Liver (tissue), 9 donors: Measurements from ENCODE around the gene RPL27A. TPM values are rescaled to one million over a fixed set of nuclear protein-coding genes. Genes with fewer than 3 reads are reported as not detected.

Experiments used
- DNase-seq: peaks from one replicate; pipeline ENCODE4 v3.0.0-alpha.2; 2017; ENCODE audit warnings: low spot score
- H3K27ac ChIP-seq, 2 donors: one replicate each; pipeline ENCODE4 v1.7.0; 2013; ENCODE audit warnings: inconsistent platforms in 2 of 2, low read length in 2 of 2, control low read depth in 1 of 2, low read depth in 1 of 2, mild to moderate bottlenecking in 1 of 2
- H3K27me3 ChIP-seq, 4 donors: one replicate each; pipeline versions ENCODE4 v1.6.1 to v1.7.0; 2013; ENCODE audit warnings: low read length in 3 of 4, inconsistent platforms in 1 of 4, mild to moderate bottlenecking in 1 of 4, moderate library complexity in 1 of 4; ENCODE audit not compliant: control insufficient read depth in 4 of 4, insufficient read depth in 4 of 4
- H3K36me3 ChIP-seq, 4 donors: one replicate each; pipeline versions ENCODE4 v1.6.1 to v1.7.0; 2013; ENCODE audit warnings: low read length in 3 of 4, mild to moderate bottlenecking in 3 of 4, low read depth in 1 of 4, moderate library complexity in 1 of 4; ENCODE audit not compliant: control insufficient read depth in 4 of 4, insufficient read depth in 3 of 4
- H3K4me1 ChIP-seq, 4 donors: one replicate each; pipeline versions ENCODE4 v1.6.1 to v1.7.0; 2013; ENCODE audit warnings: low read length in 3 of 4, mild to moderate bottlenecking in 3 of 4, moderate library complexity in 1 of 4; ENCODE audit not compliant: control insufficient read depth in 4 of 4, insufficient read depth in 4 of 4
- H3K4me3 ChIP-seq, 3 donors: one replicate each; pipeline versions ENCODE4 v1.6.1 to v1.7.0; 2013; ENCODE audit warnings: low read length in 3 of 3, control low read depth in 1 of 3, low read depth in 1 of 3, mild to moderate bottlenecking in 1 of 3
- H3K9ac ChIP-seq, 2 donors: one replicate each; pipeline ENCODE4 v1.7.0; 2013; ENCODE audit warnings: low read length in 2 of 2, mild to moderate bottlenecking in 2 of 2, moderate library complexity in 2 of 2, control low read depth in 1 of 2, low read depth in 1 of 2
- H3K9me3 ChIP-seq, 4 donors: one replicate each; pipeline versions ENCODE4 v1.6.1 to v1.7.0; 2013; ENCODE audit warnings: low read length in 3 of 4; ENCODE audit not compliant: control insufficient read depth in 4 of 4
- ATF3 ChIP-seq: IDR thresholded peaks from 2 replicates; pipeline ENCODE4 v1.6.1; 2016; ENCODE audit warnings: antibody characterized with exemption
- CTCF ChIP-seq: fragments of 150-350 bp; IDR thresholded peaks from 2 replicates; pipeline ENCODE4 v1.5.1; 2017; ENCODE audit warnings: improper control_type of control experiment, low read depth, low read length; ENCODE audit not compliant: missing input control
- EGR1 ChIP-seq, 2 donors: IDR thresholded peaks; 2 replicates each; pipeline ENCODE4 v1.6.1; 2016 to 2018; ENCODE audit warnings: antibody characterized with exemption in 2 of 2, low read depth in 2 of 2
- FOXA1 ChIP-seq: IDR thresholded peaks from 2 replicates; pipeline ENCODE4 v1.6.1; 2016; ENCODE audit warnings: antibody characterized with exemption
- FOXA2 ChIP-seq: IDR thresholded peaks from 2 replicates; pipeline ENCODE4 v1.6.1; 2016; ENCODE audit warnings: antibody characterized with exemption
- GABPA ChIP-seq, 2 donors: IDR thresholded peaks in 1 of 2; conservative IDR thresholded peaks in 1 of 2; 2 replicates each; pipeline ENCODE4 v1.6.1; 2016; ENCODE audit warnings: antibody characterized with exemption in 2 of 2, mild to moderate bottlenecking in 1 of 2, moderate library complexity in 1 of 2
- HNF4A ChIP-seq, 2 donors: conservative IDR thresholded peaks; 2 replicates each; pipeline ENCODE4 v1.6.1; 2016; ENCODE audit warnings: antibody characterized with exemption in 2 of 2, mild to moderate bottlenecking in 2 of 2
- HNF4G ChIP-seq: IDR thresholded peaks from 2 replicates; pipeline ENCODE4 v1.6.1; 2016; ENCODE audit warnings: antibody characterized with exemption
- JUND ChIP-seq, 2 donors: IDR thresholded peaks; 2 replicates each; pipeline ENCODE4 v1.6.1; 2016; ENCODE audit warnings: antibody characterized with exemption in 2 of 2
- MAX ChIP-seq: IDR thresholded peaks from 2 replicates; pipeline ENCODE4 v1.6.1; 2016; ENCODE audit warnings: antibody characterized with exemption
- NR2F2 ChIP-seq: IDR thresholded peaks from 2 replicates; pipeline ENCODE4 v1.6.1; 2016; ENCODE audit warnings: antibody characterized with exemption
- RAD21 ChIP-seq, 2 donors: IDR thresholded peaks; 2 replicates each; pipeline ENCODE4 v1.6.1; 2016; ENCODE audit warnings: antibody characterized with exemption in 2 of 2, mild to moderate bottlenecking in 2 of 2
- REST ChIP-seq: IDR thresholded peaks from 2 replicates; pipeline ENCODE4 v1.6.1; 2016; ENCODE audit warnings: antibody characterized with exemption, mild to moderate bottlenecking
- RXRA ChIP-seq, 2 donors: IDR thresholded peaks; 2 replicates each; pipeline ENCODE4 v1.6.1; 2017 to 2018; ENCODE audit warnings: antibody characterized with exemption in 2 of 2, mild to moderate bottlenecking in 1 of 2
- SP1 ChIP-seq: IDR thresholded peaks from 2 replicates; pipeline ENCODE4 v1.6.1; 2018; ENCODE audit warnings: antibody characterized with exemption, mild to moderate bottlenecking
- TAF1 ChIP-seq: conservative IDR thresholded peaks from 2 replicates; pipeline ENCODE4 v1.6.1; 2016; ENCODE audit warnings: antibody characterized with exemption, mild to moderate bottlenecking
- YY1 ChIP-seq: IDR thresholded peaks from 2 replicates; pipeline ENCODE4 v1.6.1; 2016; ENCODE audit warnings: antibody characterized with exemption, mild to moderate bottlenecking
- ZBTB33 ChIP-seq: IDR thresholded peaks from 2 replicates; pipeline ENCODE4 v1.6.1; 2016; ENCODE audit warnings: antibody characterized with exemption
- WGBS: extraction: QIAGEN DNeasy Blood & Tissue Kit; methylation state at CpG from one replicate; pipeline ENCODE4 v1.1.7; 2013; 5-methylcytosine and 5-hydroxymethylcytosine counted together
- polyA plus RNA-seq, 2 donors: library from polyadenylated mRNA; stranded (reverse) in 1 of 2; unstranded in 1 of 2; fragments of 200-250 nt in 1 of 2; fragments of >200 nt in 1 of 2; fragmentation: Nextera tagmentation in 1 of 2; extraction: Ambion mirVana in 1 of 2; gene quantifications; one replicate each; pipeline versions ENCODE4 v1.2.1 to v1.2.3, GENCODE V29; 2013 to 2015
- total RNA-seq, 2 donors: library from RNA; depleted of rRNA; stranded (reverse); fragments of >200 nt; gene quantifications; one replicate each; pipeline ENCODE4 v1.2.3, GENCODE V29; 2014
- donor health status: healthy.
- donor health status: healthy.
- donor health status: healthy.
- donor health status: healthy.
- donor health status: healthy.

The RPL27A gene
- total and polyA plus RNA-seq, 4 donors = 178 to 928 (median 570) TPM

- TF ChIP-seq REST = no peak
Measured at GRCh38 chr11:8730697-8731020, 48.1 kb downstream of the RPL27A start (continued).

GRCh38 chr11:8731647-8732323 lies 49.2 kb downstream of the RPL27A start:
- TF ChIP-seq MAX (no peak), HNF4A (conservative IDR thresholded peaks at IDR 0.05) (no peak), FOXA2 (no peak)
- no peak for DNase-seq

GRCh38 chr11:8732324-8732670 lies 49.7 kb downstream of the RPL27A start:
- TF ChIP-seq FOXA2 = no peak
- no peak for TF ChIP-seq HNF4G
- no peak for TF ChIP-seq SP1
- TF ChIP-seq FOXA1 = no peak
- TF ChIP-seq CTCF = no peak
- TF ChIP-seq GABPA (IDR thresholded peaks at IDR 0.05 in 1 of 2, conservative IDR thresholded peaks at IDR 0.05 in 1 of 2) = no peak
- TF ChIP-seq HNF4A (conservative IDR thresholded peaks at IDR 0.05) = no peak
- no peak for TF ChIP-seq ZBTB33
- no peak for TF ChIP-seq TAF1
- no peak for TF ChIP-seq RAD21 (IDR thresholded peaks at IDR 0.05)
- TF ChIP-seq JUND (IDR thresholded peaks at IDR 0.05) = no peak
- TF ChIP-seq NR2F2 = no peak
- no peak for TF ChIP-seq RXRA (IDR thresholded peaks at IDR 0.05)
- TF ChIP-seq ATF3 = no peak
- no peak for TF ChIP-seq MAX
- no peak for TF ChIP-seq YY1
- TF ChIP-seq EGR1 (IDR thresholded peaks at IDR 0.05; ENCODE audit: low read depth in 2 of 2) = no peak
- no peak for TF ChIP-seq REST
- 42% methylated on average over 3 of the region's 3 CpGs for WGBS
- H3K9ac ChIP-seq = peak overlapping the region; percentile 33 to 36
- no peaks in the 10 kb centered on the region for H3K9me3 ChIP-seq
- H3K4me3 ChIP-seq = no peak overlapping the region
- no peaks in the 10 kb centered on the region for H3K27me3 ChIP-seq
- peaks cover 0 to 6% (median 0%) of the 10 kb centered on the region in 4 donors for H3K36me3 ChIP-seq
- peak overlapping the region; percentile 70 to 97 for H3K27ac ChIP-seq
- DNase-seq = no peak
- peaks cover 11 to 34% (median 28%) of the 10 kb centered on the region in 4 donors for H3K4me1 ChIP-seq

More at GRCh38 chr11:8731647-8732323, 49.2 kb downstream of the RPL27A start:
- H3K36me3 ChIP-seq = peaks cover 0 to 6% (median 0%) of the 10 kb centered on the region in 4 donors
- H3K4me1 ChIP-seq = peaks cover 11 to 34% (median 28%) of the 10 kb centered on the region in 4 donors
- no peaks in the 10 kb centered on the region for H3K27me3 ChIP-seq
- H3K4me3 ChIP-seq = no peak overlapping the region
- H3K27ac ChIP-seq = peak overlapping the region; percentile 70 to 97
- 82% methylated on average over 3 of the region's 3 CpGs for WGBS
- H3K9me3 ChIP-seq = no peaks in the 10 kb centered on the region
- H3K9ac ChIP-seq = no peak overlapping the region
